Small intestine (tissue), 7 donors: ENCODE data around the gene CADM2. TPM values are rescaled to one million over a fixed set of nuclear protein-coding genes. Genes with fewer than 3 reads are reported as not detected.
"Not testable (repeated sequence)": the region's sequence is repeated elsewhere in the genome, so short reads cannot be mapped to it uniquely, and the experiment has no call there.

ENCODE experiments used
- DNase-seq, 2 donors: peaks; one replicate each; pipeline versions ENCODE4 v3.0.0 to v3.0.0-alpha.2; 2013
- FAIRE-seq: peaks from 2 replicates; lab custom pipeline; 2012; peaks lifted over from hg19 to GRCh38; lab: Jason Lieb, UNC
- H3K27ac ChIP-seq, 3 donors: one replicate each; pipeline ENCODE4 v1.5.1; 2013; ENCODE audit warnings: low read length in 2 of 3, mild to moderate bottlenecking in 2 of 3, control low read depth in 1 of 3, inconsistent platforms in 1 of 3, low read depth in 1 of 3, moderate library complexity in 1 of 3
- H3K27me3 ChIP-seq, 3 donors: one replicate each; pipeline ENCODE4 v1.6.1; 2013; ENCODE audit warnings: low read length in 3 of 3, inconsistent platforms in 1 of 3; ENCODE audit not compliant: control insufficient read depth in 3 of 3, insufficient read depth in 3 of 3
- H3K36me3 ChIP-seq, 3 donors: one replicate each; pipeline ENCODE4 v1.6.1; 2013; ENCODE audit warnings: low read length in 3 of 3, inconsistent platforms in 1 of 3, low read depth in 1 of 3, mild to moderate bottlenecking in 1 of 3, moderate library complexity in 1 of 3; ENCODE audit not compliant: control insufficient read depth in 3 of 3, insufficient read depth in 2 of 3
- H3K4me1 ChIP-seq, 3 donors: one replicate each; pipeline ENCODE4 v1.6.1; 2013; ENCODE audit warnings: low read length in 2 of 3, inconsistent platforms in 1 of 3, low read depth in 1 of 3, mild to moderate bottlenecking in 1 of 3, moderate library complexity in 1 of 3; ENCODE audit not compliant: control insufficient read depth in 3 of 3, insufficient read depth in 2 of 3
- H3K4me3 ChIP-seq, 3 donors: one replicate each; pipeline ENCODE4 v1.5.1; 2013; ENCODE audit warnings: low read length in 3 of 3, control low read depth in 1 of 3, inconsistent platforms in 1 of 3, low read depth in 1 of 3, mild to moderate bottlenecking in 1 of 3, moderate library complexity in 1 of 3
- H3K9me3 ChIP-seq, 2 donors: one replicate each; pipeline ENCODE4 v1.6.1; 2013; ENCODE audit warnings: low read depth in 1 of 2, low read length in 1 of 2; ENCODE audit not compliant: control insufficient read depth in 2 of 2, insufficient read depth in 1 of 2
- WGBS, 3 donors: extraction: QIAGEN DNeasy Blood & Tissue Kit; methylation state at CpG; one replicate each; pipeline ENCODE4 v1.1.7; 2013; 5-methylcytosine and 5-hydroxymethylcytosine counted together
- polyA plus RNA-seq, 4 donors: library from polyadenylated mRNA; stranded (reverse) in 3 of 4; unstranded in 1 of 4; fragments of 200-250 nt in 3 of 4; fragments of 120-200 nt in 1 of 4; gene quantifications; one replicate each; pipeline versions ENCODE4 v1.2.1 to v1.2.3, GENCODE V29; 2013
- donor health status: healthy with polysubstance abuse.
- donor health status: control.
- donor health status: control.
- donor health status: Bipolar disorder and iron deficiency.
- donor health status: healthy.

Gene CADM2
- polyA plus RNA-seq, 4 donors = 0.95 to 2.4 TPM; not detected in 2

GRCh38 chr3:85132864-85133263, 174.1 kb downstream of the CADM2 start:
- H3K27ac ChIP-seq, H3K36me3 ChIP-seq, H3K4me1 ChIP-seq, DNase-seq, FAIRE-seq, H3K4me3 ChIP-seq, H3K9me3 ChIP-seq, H3K27me3 ChIP-seq: not testable (repeated sequence)
- WGBS, 3 donors = 88 to 92% (median 89%) methylated on average over 13 of the region's 13 CpGs

GRCh38 chr3:85133691-85134420, 175.1 kb downstream of the CADM2 start:
- H3K27me3 ChIP-seq, H3K4me1 ChIP-seq, DNase-seq, H3K4me3 ChIP-seq, H3K27ac ChIP-seq, H3K36me3 ChIP-seq, H3K9me3 ChIP-seq, FAIRE-seq: not testable (repeated sequence)
- 88 to 94% (median 90%) methylated on average over 18 to 56 of the region's 57 CpGs for WGBS, 3 donors

GRCh38 chr3:85142626-85143025, 183.8 kb downstream of the CADM2 start:
- DNase-seq (no peak), FAIRE-seq (no peak)
- H3K4me1 ChIP-seq = no peaks in the 10 kb centered on the region
- WGBS, 3 donors = 86 to 92% (median 88%) methylated on average over 3 of the region's 3 CpGs
- no peaks in the 10 kb centered on the region for H3K36me3 ChIP-seq
- no peak overlapping the region for H3K4me3 ChIP-seq
- H3K27ac ChIP-seq = no peak overlapping the region
- no peaks in the 10 kb centered on the region for H3K27me3 ChIP-seq
- no peaks in the 10 kb centered on the region for H3K9me3 ChIP-seq

- H3K27ac ChIP-seq = no peak overlapping the region
- no peaks in the 10 kb centered on the region for H3K9me3 ChIP-seq
- H3K36me3 ChIP-seq = no peaks in the 10 kb centered on the region
- H3K4me3 ChIP-seq = no peak overlapping the region
- FAIRE-seq (no peak), DNase-seq (no peak)
- WGBS, 3 donors = 10 to 15% (median 13%) methylated on average over 3 of the region's 3 CpGs
- H3K4me1 ChIP-seq = no peaks in the 10 kb centered on the region
- no peaks in the 10 kb centered on the region for H3K27me3 ChIP-seq
Measured at GRCh38 chr3:85148036-85148435, 189.2 kb downstream of the CADM2 start.

- no peaks in the 10 kb centered on the region for H3K36me3 ChIP-seq
- H3K4me1 ChIP-seq = no peaks in the 10 kb centered on the region
- DNase-seq (no peak), FAIRE-seq (no peak)
- H3K9me3 ChIP-seq = no peaks in the 10 kb centered on the region
- H3K27ac ChIP-seq = no peak overlapping the region
- H3K4me3 ChIP-seq = no peak overlapping the region
- WGBS, 3 donors = 56 to 82% (median 64%) methylated on average over 1 of the region's 1 CpG
- no peaks in the 10 kb centered on the region for H3K27me3 ChIP-seq
Measured at GRCh38 chr3:85151555-85151954, 192.8 kb downstream of the CADM2 start.

GRCh38 chr3:85153279-85153678, 194.5 kb downstream of the CADM2 start:
- H3K27me3 ChIP-seq, H3K27ac ChIP-seq, DNase-seq, H3K4me1 ChIP-seq, H3K36me3 ChIP-seq, H3K4me3 ChIP-seq, FAIRE-seq, H3K9me3 ChIP-seq: not testable (repeated sequence)
- 95 to 98% (median 98%) methylated on average over 5 to 7 of the region's 7 CpGs for WGBS, 3 donors

GRCh38 chr3:85159376-85159775, 200.6 kb downstream of the CADM2 start:
- no peaks in the 10 kb centered on the region for H3K27me3 ChIP-seq
- H3K9me3 ChIP-seq = no peaks in the 10 kb centered on the region
- H3K4me1 ChIP-seq = peaks cover 0 to 2% (median 0%) of the 10 kb centered on the region in 3 donors
- DNase-seq (peak in 1 of 2 donors; percentile 57), FAIRE-seq (no peak)
- 38 to 48% (median 42%) methylated on average over 5 of the region's 5 CpGs for WGBS, 3 donors
- H3K36me3 ChIP-seq = no peaks in the 10 kb centered on the region
- H3K27ac ChIP-seq = peak overlapping the region in 1 of 3 donors; percentile 58
- H3K4me3 ChIP-seq = no peak overlapping the region

- Histone ChIP-seq H3K27me3 (no peaks in the 10 kb centered on the region), H3K4me1 (peaks cover 0 to 2% (median 0%) of the 10 kb centered on the region in 3 donors), H3K9me3 (no peaks in the 10 kb centered on the region), H3K27ac (peak overlapping the region in 1 of 3 donors; percentile 39), H3K4me3 (no peak overlapping the region), H3K36me3 (no peaks in the 10 kb centered on the region)
- DNase-seq (peak in 1 of 2 donors; percentile 29), FAIRE-seq (no peak)
- WGBS, 3 donors = 51 to 79% (median 64%) methylated on average over 7 of the region's 7 CpGs
Measured at GRCh38 chr3:85161544-85161943, 202.8 kb downstream of the CADM2 start.
